Measurements from ENCODE around the gene TNRC18.

The TNRC18 gene

DNA sequence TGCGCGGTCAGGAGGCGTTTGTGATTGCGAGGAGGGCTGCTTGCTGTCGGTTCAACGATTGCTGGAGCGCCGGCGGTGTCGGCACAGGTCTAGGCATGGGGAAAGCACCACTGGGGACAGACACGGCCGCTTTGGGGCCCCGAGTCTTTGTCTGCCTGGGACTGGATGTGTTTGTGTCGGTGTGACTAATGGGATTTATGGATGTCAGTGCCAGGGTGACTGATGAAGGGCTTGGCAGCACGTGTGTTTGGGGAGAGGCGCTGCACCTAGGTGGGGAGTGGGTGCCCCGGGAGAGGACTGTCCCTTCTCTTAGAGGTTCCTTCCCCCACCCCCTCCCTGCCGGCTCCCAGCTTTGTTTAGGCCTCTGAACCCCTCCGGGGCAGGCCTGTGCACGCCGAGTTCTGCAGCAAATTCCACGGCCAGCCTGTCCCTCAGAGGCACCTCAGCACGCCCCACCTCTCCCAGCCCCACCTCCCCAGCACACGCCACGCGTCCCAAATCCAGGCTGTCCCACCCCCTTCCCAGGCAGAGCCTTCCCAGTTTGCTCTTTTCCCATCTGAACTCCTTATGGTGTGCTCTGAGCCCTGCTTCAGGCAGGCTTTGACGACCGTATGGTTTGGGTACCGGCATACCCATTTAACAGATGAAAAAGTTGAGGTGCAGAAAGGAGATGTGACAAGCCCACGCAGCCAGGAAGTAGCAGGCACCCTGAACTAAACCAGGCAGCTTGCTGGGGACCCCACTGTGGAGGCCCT, 6.4 kb upstream of the TNRC18 start (continued):
- TF ChIP-seq REPIN1 (tag by site-specific recombination; IDR thresholded peaks at IDR 0.05; ENCODE audit: low read depth): no peak
- TF ChIP-seq, protein P1, sequence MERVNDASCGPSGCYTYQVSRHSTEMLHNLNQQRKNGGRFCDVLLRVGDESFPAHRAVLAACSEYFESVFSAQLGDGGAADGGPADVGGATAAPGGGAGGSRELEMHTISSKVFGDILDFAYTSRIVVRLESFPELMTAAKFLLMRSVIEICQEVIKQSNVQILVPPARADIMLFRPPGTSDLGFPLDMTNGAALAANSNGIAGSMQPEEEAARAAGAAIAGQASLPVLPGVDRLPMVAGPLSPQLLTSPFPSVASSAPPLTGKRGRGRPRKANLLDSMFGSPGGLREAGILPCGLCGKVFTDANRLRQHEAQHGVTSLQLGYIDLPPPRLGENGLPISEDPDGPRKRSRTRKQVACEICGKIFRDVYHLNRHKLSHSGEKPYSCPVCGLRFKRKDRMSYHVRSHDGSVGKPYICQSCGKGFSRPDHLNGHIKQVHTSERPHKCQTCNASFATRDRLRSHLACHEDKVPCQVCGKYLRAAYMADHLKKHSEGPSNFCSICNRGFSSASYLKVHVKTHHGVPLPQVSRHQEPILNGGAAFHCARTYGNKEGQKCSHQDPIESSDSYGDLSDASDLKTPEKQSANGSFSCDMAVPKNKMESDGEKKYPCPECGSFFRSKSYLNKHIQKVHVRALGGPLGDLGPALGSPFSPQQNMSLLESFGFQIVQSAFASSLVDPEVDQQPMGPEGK (tag by site-specific recombination; IDR thresholded peaks at IDR 0.05): peak; percentile 57; the same call in 1 of the 2 replicates
- TF ChIP-seq ZNF133 (tag by site-specific recombination; IDR thresholded peaks at IDR 0.05): no peak
- no peak for TF ChIP-seq ZNF184 (tag by site-specific recombination; IDR thresholded peaks at IDR 0.05)
- TF ChIP-seq MZF1 (tag by site-specific recombination; IDR thresholded peaks at IDR 0.05; ENCODE audit: borderline replicate concordance): no peak
- no peak for TF ChIP-seq FEZF1 (tag by site-specific recombination; IDR thresholded peaks at IDR 0.05)
- TF ChIP-seq ZNF174 (tag by site-specific recombination; IDR thresholded peaks at IDR 0.05): no peak
- no peak for TF ChIP-seq ZNF843 (tag by site-specific recombination; IDR thresholded peaks at IDR 0.05)
- TF ChIP-seq, protein P2, sequence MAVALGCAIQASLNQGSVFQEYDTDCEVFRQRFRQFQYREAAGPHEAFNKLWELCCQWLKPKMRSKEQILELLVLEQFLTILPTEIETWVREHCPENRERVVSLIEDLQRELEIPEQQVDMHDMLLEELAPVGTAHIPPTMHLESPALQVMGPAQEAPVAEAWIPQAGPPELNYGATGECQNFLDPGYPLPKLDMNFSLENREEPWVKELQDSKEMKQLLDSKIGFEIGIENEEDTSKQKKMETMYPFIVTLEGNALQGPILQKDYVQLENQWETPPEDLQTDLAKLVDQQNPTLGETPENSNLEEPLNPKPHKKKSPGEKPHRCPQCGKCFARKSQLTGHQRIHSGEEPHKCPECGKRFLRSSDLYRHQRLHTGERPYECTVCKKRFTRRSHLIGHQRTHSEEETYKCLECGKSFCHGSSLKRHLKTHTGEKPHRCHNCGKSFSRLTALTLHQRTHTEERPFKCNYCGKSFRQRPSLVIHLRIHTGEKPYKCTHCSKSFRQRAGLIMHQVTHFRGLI (tag by site-specific recombination; IDR thresholded peaks at IDR 0.05): no peak
- no peak for TF ChIP-seq ZNF558 (tag by site-specific recombination; IDR thresholded peaks at IDR 0.05)
- TF ChIP-seq ZNF302 (tag by site-specific recombination; IDR thresholded peaks at IDR 0.05; ENCODE audit: low read depth): no peak
- TF ChIP-seq ZNF624 (tag by site-specific recombination; IDR thresholded peaks at IDR 0.05): no peak
- TF ChIP-seq ZNF548 (tag by site-specific recombination; IDR thresholded peaks at IDR 0.05): no peak
- no peak for TF ChIP-seq ZNF292 (tag by site-specific recombination; IDR thresholded peaks at IDR 0.05; ENCODE audit: borderline replicate concordance, low read depth)
- TF ChIP-seq, protein P3, sequence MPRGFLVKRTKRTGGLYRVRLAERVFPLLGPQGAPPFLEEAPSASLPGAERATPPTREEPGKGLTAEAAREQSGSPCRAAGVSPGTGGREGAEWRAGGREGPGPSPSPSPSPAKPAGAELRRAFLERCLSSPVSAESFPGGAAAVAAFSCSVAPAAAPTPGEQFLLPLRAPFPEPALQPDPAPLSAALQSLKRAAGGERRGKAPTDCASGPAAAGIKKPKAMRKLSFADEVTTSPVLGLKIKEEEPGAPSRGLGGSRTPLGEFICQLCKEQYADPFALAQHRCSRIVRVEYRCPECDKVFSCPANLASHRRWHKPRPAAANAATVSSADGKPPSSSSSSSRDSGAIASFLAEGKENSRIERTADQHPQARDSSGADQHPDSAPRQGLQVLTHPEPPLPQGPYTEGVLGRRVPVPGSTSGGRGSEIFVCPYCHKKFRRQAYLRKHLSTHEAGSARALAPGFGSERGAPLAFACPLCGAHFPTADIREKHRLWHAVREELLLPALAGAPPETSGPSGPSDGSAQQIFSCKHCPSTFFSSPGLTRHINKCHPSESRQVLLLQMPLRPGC (tag by site-specific recombination; IDR thresholded peaks at IDR 0.05): no peak
- no peak for TF ChIP-seq ZNF132 (tag by site-specific recombination; IDR thresholded peaks at IDR 0.05; ENCODE audit: borderline replicate concordance)
- TF ChIP-seq, protein P4, sequence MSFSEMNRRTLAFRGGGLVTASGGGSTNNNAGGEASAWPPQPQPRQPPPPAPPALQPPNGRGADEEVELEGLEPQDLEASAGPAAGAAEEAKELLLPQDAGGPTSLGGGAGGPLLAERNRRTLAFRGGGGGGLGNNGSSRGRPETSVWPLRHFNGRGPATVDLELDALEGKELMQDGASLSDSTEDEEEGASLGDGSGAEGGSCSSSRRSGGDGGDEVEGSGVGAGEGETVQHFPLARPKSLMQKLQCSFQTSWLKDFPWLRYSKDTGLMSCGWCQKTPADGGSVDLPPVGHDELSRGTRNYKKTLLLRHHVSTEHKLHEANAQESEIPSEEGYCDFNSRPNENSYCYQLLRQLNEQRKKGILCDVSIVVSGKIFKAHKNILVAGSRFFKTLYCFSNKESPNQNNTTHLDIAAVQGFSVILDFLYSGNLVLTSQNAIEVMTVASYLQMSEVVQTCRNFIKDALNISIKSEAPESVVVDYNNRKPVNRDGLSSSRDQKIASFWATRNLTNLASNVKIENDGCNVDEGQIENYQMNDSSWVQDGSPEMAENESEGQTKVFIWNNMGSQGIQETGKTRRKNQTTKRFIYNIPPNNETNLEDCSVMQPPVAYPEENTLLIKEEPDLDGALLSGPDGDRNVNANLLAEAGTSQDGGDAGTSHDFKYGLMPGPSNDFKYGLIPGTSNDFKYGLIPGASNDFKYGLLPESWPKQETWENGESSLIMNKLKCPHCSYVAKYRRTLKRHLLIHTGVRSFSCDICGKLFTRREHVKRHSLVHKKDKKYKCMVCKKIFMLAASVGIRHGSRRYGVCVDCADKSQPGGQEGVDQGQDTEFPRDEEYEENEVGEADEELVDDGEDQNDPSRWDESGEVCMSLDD (tag by site-specific recombination; IDR thresholded peaks at IDR 0.05): 0 out of 2 replicates have a peak, but pooled peaks have one; percentile 16
- TF ChIP-seq MEIS1 (CRISPR knock-in tag; IDR thresholded peaks at IDR 0.05; ENCODE audit: borderline replicate concordance): no peak
- 0 out of 2 replicates have a peak, but pooled peaks have one; percentile 11 for TF ChIP-seq ZBTB8A (tag by site-specific recombination; IDR thresholded peaks at IDR 0.05)
- TF ChIP-seq ZNF266 (tag by site-specific recombination; IDR thresholded peaks at IDR 0.05; ENCODE audit: low read depth): no peak
- no peak for TF ChIP-seq ZNF37A (tag by site-specific recombination; IDR thresholded peaks at IDR 0.05)
- TF ChIP-seq KLF7 (tag by site-specific recombination; IDR thresholded peaks at IDR 0.05; ENCODE audit: borderline replicate concordance): no peak
- TF ChIP-seq, protein P5, sequence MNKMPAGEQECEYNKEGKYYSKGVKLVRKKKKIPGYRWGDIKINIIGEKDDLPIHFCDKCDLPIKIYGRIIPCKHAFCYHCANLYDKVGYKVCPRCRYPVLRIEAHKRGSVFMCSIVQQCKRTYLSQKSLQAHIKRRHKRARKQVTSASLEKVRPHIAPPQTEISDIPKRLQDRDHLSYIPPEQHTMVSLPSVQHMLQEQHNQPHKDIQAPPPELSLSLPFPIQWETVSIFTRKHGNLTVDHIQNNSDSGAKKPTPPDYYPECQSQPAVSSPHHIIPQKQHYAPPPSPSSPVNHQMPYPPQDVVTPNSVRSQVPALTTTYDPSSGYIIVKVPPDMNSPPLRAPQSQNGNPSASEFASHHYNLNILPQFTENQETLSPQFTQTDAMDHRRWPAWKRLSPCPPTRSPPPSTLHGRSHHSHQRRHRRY (tag by site-specific recombination; IDR thresholded peaks at IDR 0.05): no peak
- no peak for TF ChIP-seq ZNF274 (IDR thresholded peaks at IDR 0.05; ENCODE audit: low read length)
- no peak for TF ChIP-seq ZNF274 (tag by site-specific recombination; IDR thresholded peaks at IDR 0.05; ENCODE audit: borderline replicate concordance)
- no peak for TF ChIP-seq ZNF571 (tag by site-specific recombination; IDR thresholded peaks at IDR 0.05)
- no peak for TF ChIP-seq ZNF362 (tag by site-specific recombination; IDR thresholded peaks at IDR 0.05)
- TF ChIP-seq HOXA7 (CRISPR knock-in tag; IDR thresholded peaks at IDR 0.05; ENCODE audit: borderline replicate concordance): no peak
- TF ChIP-seq ZNF768 (tag by site-specific recombination; IDR thresholded peaks at IDR 0.05): no peak
- no peak for TF ChIP-seq ZNF521 (tag by site-specific recombination; IDR thresholded peaks at IDR 0.05)

Measured in HEK293 (cell line).